Liver (tissue), 9 donors: ENCODE results near the gene OR52I1. TPM values are rescaled to one million over a fixed set of nuclear protein-coding genes. Genes with fewer than 3 reads are reported as not detected.

Source experiments
- DNase-seq: peaks from one replicate; pipeline ENCODE4 v3.0.0-alpha.2; 2017; ENCODE audit warnings: low spot score
- H3K27ac ChIP-seq, 2 donors: one replicate each; pipeline ENCODE4 v1.7.0; 2013; ENCODE audit warnings: inconsistent platforms in 2 of 2, low read length in 2 of 2, control low read depth in 1 of 2, low read depth in 1 of 2, mild to moderate bottlenecking in 1 of 2
- H3K27me3 ChIP-seq, 4 donors: one replicate each; pipeline versions ENCODE4 v1.6.1 to v1.7.0; 2013; ENCODE audit warnings: low read length in 3 of 4, inconsistent platforms in 1 of 4, mild to moderate bottlenecking in 1 of 4, moderate library complexity in 1 of 4; ENCODE audit not compliant: control insufficient read depth in 4 of 4, insufficient read depth in 4 of 4
- H3K36me3 ChIP-seq, 4 donors: one replicate each; pipeline versions ENCODE4 v1.6.1 to v1.7.0; 2013; ENCODE audit warnings: low read length in 3 of 4, mild to moderate bottlenecking in 3 of 4, low read depth in 1 of 4, moderate library complexity in 1 of 4; ENCODE audit not compliant: control insufficient read depth in 4 of 4, insufficient read depth in 3 of 4
- H3K4me1 ChIP-seq, 4 donors: one replicate each; pipeline versions ENCODE4 v1.6.1 to v1.7.0; 2013; ENCODE audit warnings: low read length in 3 of 4, mild to moderate bottlenecking in 3 of 4, moderate library complexity in 1 of 4; ENCODE audit not compliant: control insufficient read depth in 4 of 4, insufficient read depth in 4 of 4
- H3K4me3 ChIP-seq, 3 donors: one replicate each; pipeline versions ENCODE4 v1.6.1 to v1.7.0; 2013; ENCODE audit warnings: low read length in 3 of 3, control low read depth in 1 of 3, low read depth in 1 of 3, mild to moderate bottlenecking in 1 of 3
- H3K9ac ChIP-seq, 2 donors: one replicate each; pipeline ENCODE4 v1.7.0; 2013; ENCODE audit warnings: low read length in 2 of 2, mild to moderate bottlenecking in 2 of 2, moderate library complexity in 2 of 2, control low read depth in 1 of 2, low read depth in 1 of 2
- H3K9me3 ChIP-seq, 4 donors: one replicate each; pipeline versions ENCODE4 v1.6.1 to v1.7.0; 2013; ENCODE audit warnings: low read length in 3 of 4; ENCODE audit not compliant: control insufficient read depth in 4 of 4
- ATF3 ChIP-seq: IDR thresholded peaks from 2 replicates; pipeline ENCODE4 v1.6.1; 2016; ENCODE audit warnings: antibody characterized with exemption
- CTCF ChIP-seq: fragments of 150-350 bp; IDR thresholded peaks from 2 replicates; pipeline ENCODE4 v1.5.1; 2017; ENCODE audit warnings: improper control_type of control experiment, low read depth, low read length; ENCODE audit not compliant: missing input control
- EGR1 ChIP-seq, 2 donors: IDR thresholded peaks; 2 replicates each; pipeline ENCODE4 v1.6.1; 2016 to 2018; ENCODE audit warnings: antibody characterized with exemption in 2 of 2, low read depth in 2 of 2
- FOXA1 ChIP-seq: IDR thresholded peaks from 2 replicates; pipeline ENCODE4 v1.6.1; 2016; ENCODE audit warnings: antibody characterized with exemption
- FOXA2 ChIP-seq: IDR thresholded peaks from 2 replicates; pipeline ENCODE4 v1.6.1; 2016; ENCODE audit warnings: antibody characterized with exemption
- HNF4A ChIP-seq, 2 donors: conservative IDR thresholded peaks; 2 replicates each; pipeline ENCODE4 v1.6.1; 2016; ENCODE audit warnings: antibody characterized with exemption in 2 of 2, mild to moderate bottlenecking in 2 of 2
- HNF4G ChIP-seq: IDR thresholded peaks from 2 replicates; pipeline ENCODE4 v1.6.1; 2016; ENCODE audit warnings: antibody characterized with exemption
- MAX ChIP-seq: IDR thresholded peaks from 2 replicates; pipeline ENCODE4 v1.6.1; 2016; ENCODE audit warnings: antibody characterized with exemption
- NR2F2 ChIP-seq: IDR thresholded peaks from 2 replicates; pipeline ENCODE4 v1.6.1; 2016; ENCODE audit warnings: antibody characterized with exemption
- RAD21 ChIP-seq, 2 donors: IDR thresholded peaks; 2 replicates each; pipeline ENCODE4 v1.6.1; 2016; ENCODE audit warnings: antibody characterized with exemption in 2 of 2, mild to moderate bottlenecking in 2 of 2
- RXRA ChIP-seq, 2 donors: IDR thresholded peaks; 2 replicates each; pipeline ENCODE4 v1.6.1; 2017 to 2018; ENCODE audit warnings: antibody characterized with exemption in 2 of 2, mild to moderate bottlenecking in 1 of 2
- SP1 ChIP-seq: IDR thresholded peaks from 2 replicates; pipeline ENCODE4 v1.6.1; 2018; ENCODE audit warnings: antibody characterized with exemption, mild to moderate bottlenecking
- TAF1 ChIP-seq: conservative IDR thresholded peaks from 2 replicates; pipeline ENCODE4 v1.6.1; 2016; ENCODE audit warnings: antibody characterized with exemption, mild to moderate bottlenecking
- YY1 ChIP-seq: IDR thresholded peaks from 2 replicates; pipeline ENCODE4 v1.6.1; 2016; ENCODE audit warnings: antibody characterized with exemption, mild to moderate bottlenecking
- ZBTB33 ChIP-seq: IDR thresholded peaks from 2 replicates; pipeline ENCODE4 v1.6.1; 2016; ENCODE audit warnings: antibody characterized with exemption
- WGBS: extraction: QIAGEN DNeasy Blood & Tissue Kit; methylation state at CpG from one replicate; pipeline ENCODE4 v1.1.7; 2013; 5-methylcytosine and 5-hydroxymethylcytosine counted together
- polyA plus RNA-seq, 2 donors: library from polyadenylated mRNA; stranded (reverse) in 1 of 2; unstranded in 1 of 2; fragments of 200-250 nt in 1 of 2; fragments of >200 nt in 1 of 2; fragmentation: Nextera tagmentation in 1 of 2; extraction: Ambion mirVana in 1 of 2; gene quantifications; one replicate each; pipeline versions ENCODE4 v1.2.1 to v1.2.3, GENCODE V29; 2013 to 2015
- total RNA-seq, 2 donors: library from RNA; depleted of rRNA; stranded (reverse); fragments of >200 nt; gene quantifications; one replicate each; pipeline ENCODE4 v1.2.3, GENCODE V29; 2014
- donor health status: healthy.
- donor health status: healthy.
- donor health status: healthy.
- donor health status: healthy.
- donor health status: healthy.

OR52I1 gene
- total and polyA plus RNA-seq, 4 donors: not detected

GRCh38 chr11:4606231-4607015 is 12.6 kb downstream of the OR52I1 start:
- H3K4me3 ChIP-seq: peak overlapping the region in 1 of 3 donors; percentile 79
- peaks cover 0 to 29% (median 16%) of the 10 kb centered on the region in 4 donors for H3K36me3 ChIP-seq
- H3K27me3 ChIP-seq: no peaks in the 10 kb centered on the region
- H3K9me3 ChIP-seq: no peaks in the 10 kb centered on the region
- DNase-seq: no peak
- H3K9ac ChIP-seq: no peak overlapping the region
- TF ChIP-seq TAF1 (no peak), YY1 (peak; percentile 44), EGR1 (IDR thresholded peaks at IDR 0.05; ENCODE audit: low read depth in 2 of 2) (no peak), MAX (no peak), CTCF (no peak), RAD21 (IDR thresholded peaks at IDR 0.05) (no peak), HNF4G (no peak)
- H3K4me1 ChIP-seq: peaks cover 0 to 12% (median 4%) of the 10 kb centered on the region in 4 donors
- no peak overlapping the region for H3K27ac ChIP-seq
- 67% methylated on average over 1 of the region's 1 CpG for WGBS

- no peak for DNase-seq
Measured at GRCh38 chr11:4607096-4607495, 13.3 kb downstream of the OR52I1 start.

More at GRCh38 chr11:4607096-4607495, 13.3 kb downstream of the OR52I1 start:
- Histone ChIP-seq H3K4me3 (peak overlapping the region; percentile 79 to 91 (median 87)), H3K4me1 (peaks cover 0 to 12% (median 4%) of the 10 kb centered on the region in 4 donors), H3K9ac (peak overlapping the region; percentile 50 to 76), H3K27ac (no peak overlapping the region), H3K36me3 (peaks cover 0 to 22% (median 10%) of the 10 kb centered on the region in 4 donors), H3K27me3 (no peaks in the 10 kb centered on the region), H3K9me3 (no peaks in the 10 kb centered on the region)
- no peak for TF ChIP-seq HNF4A (conservative IDR thresholded peaks at IDR 0.05)
- no peak for TF ChIP-seq HNF4G
- no peak for TF ChIP-seq FOXA2
- TF ChIP-seq TAF1: no peak
- TF ChIP-seq FOXA1: no peak
- no peak for TF ChIP-seq CTCF
- no peak for TF ChIP-seq ZBTB33
- no peak for TF ChIP-seq EGR1 (IDR thresholded peaks at IDR 0.05; ENCODE audit: low read depth in 2 of 2)
- TF ChIP-seq YY1: no peak
- TF ChIP-seq RXRA (IDR thresholded peaks at IDR 0.05): no peak
- TF ChIP-seq ATF3: no peak
- TF ChIP-seq SP1: no peak
- no peak for TF ChIP-seq NR2F2
- no peak for TF ChIP-seq RAD21 (IDR thresholded peaks at IDR 0.05)
- WGBS: 59% methylated on average over 6 of the region's 6 CpGs
